Measurements from ENCODE around the gene CLCA2.

GRCh38 chr1:86471291-86471690 lies 47.3 kb downstream of the CLCA2 start:
- TF ChIP-seq POLR2A (IDR thresholded peaks at IDR 0.05; ENCODE audit: extremely low read depth, insufficient read length) (no peak), CTCF (IDR thresholded peaks at IDR 0.05; ENCODE audit: low read depth, low read length) (no peak), MAX (IDR thresholded peaks at IDR 0.05; ENCODE audit: low read depth, low read length) (no peak)

All from NB4 (cell line).